ENCODE results near the gene CDK2AP2. TPM values are rescaled to one million over a fixed set of nuclear protein-coding genes. Genes with fewer than 3 reads are reported as not detected.

The CDK2AP2 gene
- total and polyA plus RNA-seq, 10 of the 15 experiments (the other 5 are each of a cell fraction or from before 2014, with no cell fraction given) = 8.0 to 177 (median 40.9) TPM

- Histone ChIP-seq H3K4me3 (no peak overlapping the region), H3K9ac (ENCODE audit: control insufficient read depth, insufficient read depth, low read length) (no peak overlapping the region), H3K79me2 (ENCODE audit: control insufficient read depth, insufficient read depth, low read length) (peaks cover 15% of the 10 kb centered on the region), H3K9me3 (replicated peaks; ENCODE audit: control insufficient read depth, insufficient read depth, low read length) (no peaks in the 10 kb centered on the region), H2AFZ (ENCODE audit: control insufficient read depth, low read depth, low read length) (no peak overlapping the region), H3K4me1 (ENCODE audit: control insufficient read depth, insufficient read depth, low read length) (peaks cover 27% of the 10 kb centered on the region), H4K20me1 (ENCODE audit: control insufficient read depth, insufficient read depth) (no peaks in the 10 kb centered on the region; the same call in 1 of the 2 replicates), H3K36me3 (ENCODE audit: control insufficient read depth in 2 of 2, insufficient read depth in 2 of 2, low read length in 1 of 2) (peaks cover 4 to 25% of the 10 kb centered on the region in 2 experiments; a peak in 3 of 4 replicates), H3K27ac (ENCODE audit: control insufficient read depth, insufficient read depth) (no peak overlapping the region), H3K27me3 (replicated peaks in 1 of 2; ENCODE audit: control insufficient read depth in 2 of 2, insufficient read depth in 2 of 2, low read length in 1 of 2) (no peaks in the 10 kb centered on the region), H3K4me2 (ENCODE audit: control insufficient read depth, insufficient read depth) (no peak overlapping the region)
- POLR2A ChIA-PET = interaction anchor here (0.7 to 1.2 kb wide), 3 partner anchors 12 to 89 kb away, joined by 3 read pairs; partner anchors contain the start of gene PPP1CA
- SMC1A ChIA-PET (ENCODE audit: uncharacterized antibody, unreplicated experiment) = no interaction called here
- RAD21 ChIA-PET (ENCODE audit: unreplicated experiment) = interaction anchor here (1.0 kb wide), 1 partner anchor 88 kb away, joined by 3 read pairs; the partner anchor contains the start of gene PPP1CA
- intact Hi-C loops (cut with micrococcal nuclease; ENCODE audit: unreplicated experiment) = loop anchor here (10.0 kb wide), 1 partner anchor 225 kb away; the partner anchor contains the start of gene GRK2
- WGBS (ENCODE audit: insufficient coverage, insufficient replicate concordance, low lambda C conversion rate, missing lambda C conversion rate) = 83% methylated on average over 23 of the region's 23 CpGs
- ATAC-seq (no peak), DNase-seq (ENCODE audit: low read depth, low spot score) (no peak), FAIRE-seq (no peak)
- BruUV-seq (replicated peaks) = TSS peak; percentile 79
- TF ChIP-seq, protein P1, sequence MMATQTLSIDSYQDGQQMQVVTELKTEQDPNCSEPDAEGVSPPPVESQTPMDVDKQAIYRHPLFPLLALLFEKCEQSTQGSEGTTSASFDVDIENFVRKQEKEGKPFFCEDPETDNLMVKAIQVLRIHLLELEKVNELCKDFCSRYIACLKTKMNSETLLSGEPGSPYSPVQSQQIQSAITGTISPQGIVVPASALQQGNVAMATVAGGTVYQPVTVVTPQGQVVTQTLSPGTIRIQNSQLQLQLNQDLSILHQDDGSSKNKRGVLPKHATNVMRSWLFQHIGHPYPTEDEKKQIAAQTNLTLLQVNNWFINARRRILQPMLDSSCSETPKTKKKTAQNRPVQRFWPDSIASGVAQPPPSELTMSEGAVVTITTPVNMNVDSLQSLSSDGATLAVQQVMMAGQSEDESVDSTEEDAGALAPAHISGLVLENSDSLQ (IDR thresholded peaks at IDR 0.05) = peak; percentile 16; the same call in 1 of the 2 replicates
- TF ChIP-seq GATAD2B (conservative IDR thresholded peaks at IDR 0.05; ENCODE audit: low read depth) = no peak
- in situ Hi-C loops (cut with MboI) = no loop called here
- CTCF ChIA-PET = interaction anchor here (1.3 kb wide), 1 partner anchor 145 kb away, joined by 3 read pairs; no protein-coding TSS in a partner anchor
Observed at GRCh38 chr11:67489885-67490726, 17.9 kb downstream of the CDK2AP2 start.

All from GM12878 (cell line).